ENCODE results near the gene NNT. TPM values are rescaled to one million over a fixed set of nuclear protein-coding genes. Genes with fewer than 3 reads are reported as not detected.
A peak's percentile ranks its signal among the peaks of the same experiment; 100 is the strongest.

The NNT gene
- total RNA-seq, 1 donor from 2014 or later, result 64.8 TPM

GRCh38 chr5:43639566-43639965 is 36.6 kb downstream of the NNT start:
- H3K27ac Mint-ChIP-seq, result no peak overlapping the region
- H3K27me3 Mint-ChIP-seq (ENCODE audit: low read depth), result no peaks in the 10 kb centered on the region
- no peak for DNase-seq (ENCODE audit: low spot score)
- no peak overlapping the region for H3K4me3 Mint-ChIP-seq (ENCODE audit: low read depth)
- H3K36me3 Mint-ChIP-seq (ENCODE audit: low read depth), result peaks cover 40% of the 10 kb centered on the region
- peaks cover 5% of the 10 kb centered on the region for H3K4me1 Mint-ChIP-seq (ENCODE audit: low read depth)
- intact Hi-C loops (cut with micrococcal nuclease), result no loop called here
- no peaks in the 10 kb centered on the region for H3K9me3 Mint-ChIP-seq

DNA sequence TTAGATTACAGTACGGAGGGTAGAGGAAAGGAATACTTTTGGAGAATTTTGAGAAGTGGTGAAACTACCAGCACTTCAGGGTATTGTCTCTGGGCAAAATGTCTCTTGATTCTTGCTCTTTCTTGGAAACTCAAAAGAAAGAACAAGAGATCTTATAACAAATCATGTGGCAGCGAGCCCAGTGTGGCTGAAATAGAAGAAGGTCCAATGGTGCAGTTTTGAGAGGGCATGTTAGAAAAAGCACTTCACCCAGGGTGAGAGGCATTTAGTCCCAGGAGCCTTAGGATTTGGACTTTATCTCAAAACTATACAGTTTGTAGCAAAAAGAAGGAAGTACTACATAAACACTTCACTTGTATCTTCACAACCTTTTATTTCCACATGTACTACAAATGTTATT is 39.4 kb downstream of the NNT start:
- Mint-ChIP-seq H3K4me1 (ENCODE audit: low read depth) (peaks cover 2% of the 10 kb centered on the region), H3K27ac (no peak overlapping the region), H3K9me3 (no peaks in the 10 kb centered on the region), H3K4me3 (ENCODE audit: low read depth) (no peak overlapping the region), H3K36me3 (ENCODE audit: low read depth) (peaks cover 29% of the 10 kb centered on the region), H3K27me3 (ENCODE audit: low read depth) (no peaks in the 10 kb centered on the region)
- intact Hi-C loops (cut with micrococcal nuclease), result no loop called here
- no peak for DNase-seq (ENCODE audit: low spot score)

DNA sequence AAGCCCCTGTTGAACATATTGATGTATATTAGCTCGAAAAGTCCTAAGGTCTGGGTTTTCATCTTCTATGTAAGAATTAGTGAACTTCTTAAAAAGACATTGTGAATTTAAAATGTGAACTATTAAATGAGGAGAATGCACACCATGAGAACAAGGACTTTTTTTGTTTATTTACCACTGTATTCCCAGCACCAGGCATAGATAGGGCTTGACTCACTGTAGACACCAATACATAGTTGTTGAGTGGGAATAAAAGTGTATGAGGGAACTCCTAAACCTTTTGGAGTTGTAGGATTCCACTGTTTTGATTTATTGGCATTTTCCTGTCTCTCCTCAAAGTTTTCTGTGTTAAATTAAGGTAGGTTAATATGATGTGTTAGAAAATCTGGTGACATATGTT is 40.3 kb downstream of the NNT start:
- no peak overlapping the region for H3K4me3 Mint-ChIP-seq (ENCODE audit: low read depth)
- no peak overlapping the region for H3K27ac Mint-ChIP-seq
- no peak for DNase-seq (ENCODE audit: low spot score)
- no peaks in the 10 kb centered on the region for H3K9me3 Mint-ChIP-seq
- no peaks in the 10 kb centered on the region for H3K27me3 Mint-ChIP-seq (ENCODE audit: low read depth)
- H3K36me3 Mint-ChIP-seq (ENCODE audit: low read depth), result peaks cover 30% of the 10 kb centered on the region
- peaks cover 2% of the 10 kb centered on the region for H3K4me1 Mint-ChIP-seq (ENCODE audit: low read depth)
- intact Hi-C loops (cut with micrococcal nuclease), result no loop called here

GRCh38 chr5:43643750-43644149 is 40.8 kb downstream of the NNT start:
- DNase-seq (ENCODE audit: low spot score), result no peak
- Mint-ChIP-seq H3K27ac (no peak overlapping the region), H3K4me3 (ENCODE audit: low read depth) (no peak overlapping the region), H3K27me3 (ENCODE audit: low read depth) (no peaks in the 10 kb centered on the region), H3K9me3 (no peaks in the 10 kb centered on the region), H3K36me3 (ENCODE audit: low read depth) (peaks cover 34% of the 10 kb centered on the region), H3K4me1 (ENCODE audit: low read depth) (peaks cover 2% of the 10 kb centered on the region)
- intact Hi-C loops (cut with micrococcal nuclease), result no loop called here

DNA sequence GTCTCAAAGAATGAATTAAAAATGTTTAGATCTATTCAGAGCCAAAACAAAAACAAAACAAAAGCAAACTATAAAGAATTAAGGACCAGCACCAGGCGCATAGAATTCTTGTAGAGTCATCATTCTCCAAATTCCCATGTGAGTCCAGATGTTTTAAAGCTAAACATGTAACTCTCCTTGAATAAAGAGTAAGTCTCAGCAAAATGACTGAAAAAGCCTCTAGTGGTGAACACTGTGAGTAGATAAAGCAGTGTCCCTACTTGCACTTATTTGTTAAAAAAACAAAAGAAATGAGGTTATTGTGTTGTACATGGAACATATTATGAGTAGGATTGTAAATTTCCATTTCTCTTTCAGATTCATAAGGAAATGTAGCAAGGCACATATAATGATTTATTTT is 44.0 kb downstream of the NNT start:
- Mint-ChIP-seq H3K4me1 (ENCODE audit: low read depth) (no peaks in the 10 kb centered on the region), H3K4me3 (ENCODE audit: low read depth) (no peak overlapping the region), H3K9me3 (no peaks in the 10 kb centered on the region), H3K27ac (no peak overlapping the region), H3K36me3 (ENCODE audit: low read depth) (peaks cover 44% of the 10 kb centered on the region), H3K27me3 (ENCODE audit: low read depth) (no peaks in the 10 kb centered on the region)
- no peak for DNase-seq (ENCODE audit: low spot score)
- intact Hi-C loops (cut with micrococcal nuclease), result no loop called here

- Mint-ChIP-seq H3K27me3 (ENCODE audit: low read depth) (no peaks in the 10 kb centered on the region), H3K27ac (no peak overlapping the region), H3K9me3 (no peaks in the 10 kb centered on the region), H3K4me3 (ENCODE audit: low read depth) (no peak overlapping the region), H3K36me3 (ENCODE audit: low read depth) (peaks cover 50% of the 10 kb centered on the region), H3K4me1 (ENCODE audit: low read depth) (no peaks in the 10 kb centered on the region)
- intact Hi-C loops (cut with micrococcal nuclease), result no loop called here
- DNase-seq (ENCODE audit: low spot score), result no peak
Measured at GRCh38 chr5:43647789-43648188, 44.8 kb downstream of the NNT start.

GRCh38 chr5:43648499-43649124 is 45.6 kb downstream of the NNT start:
- Mint-ChIP-seq H3K27ac (no peak overlapping the region), H3K9me3 (no peaks in the 10 kb centered on the region), H3K36me3 (ENCODE audit: low read depth) (peaks cover 55% of the 10 kb centered on the region), H3K4me3 (ENCODE audit: low read depth) (no peak overlapping the region), H3K27me3 (ENCODE audit: low read depth) (no peaks in the 10 kb centered on the region), H3K4me1 (ENCODE audit: low read depth) (no peaks in the 10 kb centered on the region)
- intact Hi-C loops (cut with micrococcal nuclease), result no loop called here
- no peak for DNase-seq (ENCODE audit: low spot score)

- Mint-ChIP-seq H3K9me3 (no peaks in the 10 kb centered on the region), H3K27ac (no peak overlapping the region), H3K4me3 (ENCODE audit: low read depth) (no peak overlapping the region), H3K27me3 (ENCODE audit: low read depth) (no peaks in the 10 kb centered on the region), H3K4me1 (ENCODE audit: low read depth) (no peaks in the 10 kb centered on the region), H3K36me3 (ENCODE audit: low read depth) (peaks cover 58% of the 10 kb centered on the region)
- DNase-seq (ENCODE audit: low spot score), result no peak
- intact Hi-C loops (cut with micrococcal nuclease), result no loop called here
Measured at GRCh38 chr5:43649256-43649655, 46.3 kb downstream of the NNT start.

- H3K4me3 Mint-ChIP-seq (ENCODE audit: low read depth), result no peak overlapping the region
- H3K4me1 Mint-ChIP-seq (ENCODE audit: low read depth), result no peaks in the 10 kb centered on the region
- H3K36me3 Mint-ChIP-seq (ENCODE audit: low read depth), result peaks cover 69% of the 10 kb centered on the region
- intact Hi-C loops (cut with micrococcal nuclease), result no loop called here
- no peaks in the 10 kb centered on the region for H3K9me3 Mint-ChIP-seq
- DNase-seq (ENCODE audit: low spot score), result no peak
- H3K27ac Mint-ChIP-seq, result no peak overlapping the region
- no peaks in the 10 kb centered on the region for H3K27me3 Mint-ChIP-seq (ENCODE audit: low read depth)
Measured at GRCh38 chr5:43652537-43653302, 49.7 kb downstream of the NNT start.

DNA sequence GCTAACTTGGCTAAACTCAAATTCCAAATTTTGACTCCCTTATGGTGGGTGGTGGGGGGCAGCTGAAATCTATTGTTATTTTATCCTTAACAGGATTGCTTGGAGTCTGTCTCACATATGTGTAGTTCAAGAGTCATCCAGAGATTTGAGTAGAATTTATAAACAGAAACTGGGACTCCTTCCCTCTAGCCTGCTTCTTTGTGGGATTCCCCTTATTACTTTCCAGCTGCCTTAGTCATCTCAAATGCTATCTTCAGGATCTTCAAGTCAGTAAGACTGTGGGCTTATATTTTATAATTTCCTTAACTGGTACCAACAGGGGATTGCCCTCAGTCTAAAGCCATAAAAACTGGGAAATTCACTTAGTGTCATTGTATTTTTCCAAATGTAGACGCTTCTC is 55.5 kb downstream of the NNT start:
- Mint-ChIP-seq H3K4me3 (ENCODE audit: low read depth) (no peak overlapping the region), H3K27ac (peak overlapping the region; percentile 46), H3K4me1 (ENCODE audit: low read depth) (peaks cover 5% of the 10 kb centered on the region), H3K9me3 (peaks cover 4% of the 10 kb centered on the region), H3K27me3 (ENCODE audit: low read depth) (no peaks in the 10 kb centered on the region), H3K36me3 (ENCODE audit: low read depth) (peaks cover 65% of the 10 kb centered on the region)
- intact Hi-C loops (cut with micrococcal nuclease), result no loop called here
- no peak for DNase-seq (ENCODE audit: low spot score)

GRCh38 chr5:43659075-43659474 is 56.1 kb downstream of the NNT start:
- peaks cover 68% of the 10 kb centered on the region for H3K36me3 Mint-ChIP-seq (ENCODE audit: low read depth)
- intact Hi-C loops (cut with micrococcal nuclease), result no loop called here

DNA sequence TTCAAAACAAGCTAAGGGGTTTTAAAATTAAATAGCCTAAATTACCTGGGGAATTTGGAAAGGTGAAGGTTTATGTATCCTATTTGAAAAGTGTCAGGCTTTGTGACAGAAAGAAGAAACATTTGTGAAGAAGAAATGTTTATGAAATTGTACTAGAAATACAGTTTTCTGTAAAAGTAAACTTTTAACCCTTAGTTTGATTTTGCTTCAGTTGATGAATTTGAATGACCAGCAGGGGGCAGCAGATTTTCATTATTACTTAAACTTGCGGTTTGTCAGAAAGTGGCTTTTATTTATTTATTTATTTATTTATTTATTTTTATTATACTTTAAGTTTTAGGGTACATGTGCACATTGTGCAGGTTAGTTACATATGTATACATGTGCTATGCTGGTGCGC is 58.1 kb downstream of the NNT start:
- Mint-ChIP-seq H3K4me3 (ENCODE audit: low read depth) (no peak overlapping the region), H3K4me1 (ENCODE audit: low read depth) (peaks cover 5% of the 10 kb centered on the region), H3K9me3 (peaks cover 4% of the 10 kb centered on the region), H3K27me3 (ENCODE audit: low read depth) (no peaks in the 10 kb centered on the region), H3K27ac (no peak overlapping the region), H3K36me3 (ENCODE audit: low read depth) (peaks cover 78% of the 10 kb centered on the region)
- no peak for DNase-seq (ENCODE audit: low spot score)
- intact Hi-C loops (cut with micrococcal nuclease), result no loop called here

More at GRCh38 chr5:43659075-43659474, 56.1 kb downstream of the NNT start:
- Mint-ChIP-seq H3K4me3 (ENCODE audit: low read depth) (no peak overlapping the region), H3K4me1 (ENCODE audit: low read depth) (peaks cover 5% of the 10 kb centered on the region), H3K27me3 (ENCODE audit: low read depth) (no peaks in the 10 kb centered on the region), H3K27ac (no peak overlapping the region), H3K9me3 (peaks cover 4% of the 10 kb centered on the region)
- no peak for DNase-seq (ENCODE audit: low spot score)

- H3K4me1 Mint-ChIP-seq (ENCODE audit: low read depth), result no peaks in the 10 kb centered on the region
- no peak overlapping the region for H3K27ac Mint-ChIP-seq
- no peak for DNase-seq (ENCODE audit: low spot score)
- no peaks in the 10 kb centered on the region for H3K27me3 Mint-ChIP-seq (ENCODE audit: low read depth)
- peaks cover 10% of the 10 kb centered on the region for H3K9me3 Mint-ChIP-seq
- H3K4me3 Mint-ChIP-seq (ENCODE audit: low read depth), result no peak overlapping the region
- intact Hi-C loops (cut with micrococcal nuclease), result no loop called here
- peaks cover 83% of the 10 kb centered on the region for H3K36me3 Mint-ChIP-seq (ENCODE audit: low read depth)
Measured at GRCh38 chr5:43663916-43664315, 60.9 kb downstream of the NNT start.

Measured in activated T-helper 2 cell treated with anti-CD3 and anti-CD28 coated beads, Interferon-gamma antibody, Interleukin-2, Interleukin-4, amounts not matched to agents 10 μg/mL and 5 μg/mL and 100 μg/mL, durations not matched to agents 14 hours and 24 hours and 36 hours (primary cell).